K562 (cell line): ENCODE results near the gene SPTBN2. TPM values are rescaled to one million over a fixed set of nuclear protein-coding genes. Genes with fewer than 3 reads are reported as not detected.
A peak's percentile ranks its signal among the peaks of the same experiment; 100 is the strongest.

ENCODE experiments used
- CBX5 ChIP-seq: IDR thresholded peaks from 2 replicates; pipeline ENCODE4 v1.6.1; 2014; ENCODE audit warnings: low read depth, borderline replicate concordance
- DEAF1 ChIP-seq: fragments of 450-650 bp; formaldehyde crosslinking; IDR thresholded peaks from 2 replicates; pipeline ENCODE4 v1.4.0; 2020; ENCODE audit warnings: mild to moderate bottlenecking, moderate library complexity
- DLX4 ChIP-seq: fragments of 250-450 bp; sonication (Bioruptor Pico); IDR thresholded peaks from 2 replicates; pipeline ENCODE4 v1.6.1; 2021; ENCODE audit warnings: mild to moderate bottlenecking
- FOXJ3 ChIP-seq: sonication (generic); formaldehyde crosslinking; IDR thresholded peaks from 2 replicates; pipeline ENCODE4 v1.4.0; 2020; ENCODE audit warnings: mild to moderate bottlenecking, missing genetic modification reagents
- HOXB6 ChIP-seq: fragments of 250-450 bp; sonication (Bioruptor Pico); IDR thresholded peaks from 2 replicates; pipeline ENCODE4 v1.5.1; 2022; ENCODE audit warnings: mild to moderate bottlenecking, borderline replicate concordance
- KDM2B ChIP-seq: fragments of 250-450 bp; sonication (Bioruptor Pico); IDR thresholded peaks from 2 replicates; pipeline ENCODE4 v1.8.0; 2021; ENCODE audit warnings: mild to moderate bottlenecking, moderate library complexity
- MAFF ChIP-seq: IDR thresholded peaks from 2 replicates; pipeline ENCODE4 v1.6.1; 2012; ENCODE audit warnings: low read length, improper control_type of control experiment
- MCM5 ChIP-seq: fragments of 450-650 bp; IDR thresholded peaks from 2 replicates; pipeline ENCODE4 v1.6.1; 2016; ENCODE audit warnings: low read depth
- MED1 ChIP-seq: sonication (generic); formaldehyde crosslinking; IDR thresholded peaks from 2 replicates; pipeline ENCODE4 v1.8.1; 2023; ENCODE audit warnings: missing genetic modification reagents, borderline replicate concordance
- MNT ChIP-seq, 2 experiments: fragments of 450-650 bp; conservative IDR thresholded peaks; 2 replicates each; pipeline ENCODE4 v1.6.1; 2017; ENCODE audit warnings: mild to moderate bottlenecking in 2 of 2, moderate library complexity in 2 of 2
- NCOA2 ChIP-seq, 2 experiments: fragments of 450-650 bp; IDR thresholded peaks; 2 replicates each; pipeline ENCODE4 v1.6.1; 2018; ENCODE audit warnings: mild to moderate bottlenecking in 2 of 2, moderate library complexity in 1 of 2; ENCODE audit not compliant: partially characterized antibody in 2 of 2
- NFIX ChIP-seq: fragments of 250-450 bp; sonication (Bioruptor Pico); IDR thresholded peaks from 2 replicates; pipeline ENCODE4 v1.4.0; 2020; ENCODE audit warnings: low read depth, mild to moderate bottlenecking, moderate library complexity
- PHB ChIP-seq: fragments of 250-450 bp; sonication (Bioruptor Pico); IDR thresholded peaks from 2 replicates; pipeline ENCODE4 v1.5.0; 2021
- RERE ChIP-seq: sonication (generic); formaldehyde crosslinking; IDR thresholded peaks from 2 replicates; pipeline ENCODE4 v1.8.0; 2023; ENCODE audit warnings: missing genetic modification reagents, mild to moderate bottlenecking, borderline replicate concordance
- RFX1 ChIP-seq: fragments of 450-650 bp; IDR thresholded peaks from 2 replicates; pipeline ENCODE4 v1.6.1; 2016; ENCODE audit warnings: mild to moderate bottlenecking, moderate library complexity
- ZNF146 ChIP-seq: IDR thresholded peaks from one replicate; pipeline ENCODE4 v1.6.1; 2018; ENCODE audit warnings: missing compliant biosample characterization; ENCODE audit not compliant: unreplicated experiment
- ZNF23 ChIP-seq: fragments of 250-450 bp; sonication (Bioruptor Pico); IDR thresholded peaks from 2 replicates; pipeline ENCODE4 v1.4.0; 2020; ENCODE audit warnings: mild to moderate bottlenecking
- ZNF445 ChIP-seq: fragments of 250-450 bp; sonication (Bioruptor Pico); IDR thresholded peaks from 2 replicates; pipeline ENCODE4 v1.4.0; 2020; ENCODE audit warnings: low read depth, mild to moderate bottlenecking, moderate library complexity
- ZNF764 ChIP-seq: fragments of 250-450 bp; sonication (Bioruptor Pico); IDR thresholded peaks from 2 replicates; pipeline ENCODE4 v1.4.0; 2020; ENCODE audit warnings: low read depth, mild to moderate bottlenecking, moderate library complexity
- ZNF77 ChIP-seq: fragments of 250-450 bp; sonication (Bioruptor Pico); IDR thresholded peaks from 2 replicates; pipeline ENCODE4 v1.5.0; 2020
- ZNF780A ChIP-seq: fragments of 250-450 bp; sonication (Bioruptor Pico); IDR thresholded peaks from 2 replicates; pipeline ENCODE4 v1.5.0; 2021; ENCODE audit warnings: mild to moderate bottlenecking
- polyA plus RNA-seq, 8 experiments: library from polyadenylated mRNA; depleted of rRNA in 4 of 8; stranded (reverse) in 5 of 8; unstranded in 3 of 8; fragments of >200 nt; fragmentation: Nextera tagmentation in 2 of 8; fragmentation: Illumina TruSeq in 1 of 8; extraction: Ambion mirVana in 2 of 8; extraction: Trizol in 1 of 8; gene quantifications; 2 replicates each; pipeline versions ENCODE4 v1.2.1 to v1.2.3, GENCODE V29; 2011 to 2014; ENCODE audit warnings: inconsistent platforms in 1 of 8, missing spikeins in 1 of 8
- total RNA-seq, 7 experiments: library from RNA; depleted of rRNA in 6 of 7; stranded (reverse); fragments of >200 nt in 6 of 7; fragmentation: Illumina TruSeq in 2 of 7; extraction: Trizol in 2 of 7; gene quantifications; 2 replicates each; pipeline versions ENCODE4 v1.2.1 to v1.2.3, GENCODE V29; 2011 to 2021; ENCODE audit warnings: low replicate concordance in 1 of 7

SPTBN2 gene
- total and polyA plus RNA-seq, 9 of the 15 experiments (the other 6 are each of a cell fraction or from before 2014, with no cell fraction given), result 0.38 to 56.5 (median 19.7) TPM

GRCh38 chr11:66728693-66729385, at the start of gene SPTBN2 (continued):
- TF ChIP-seq MNT (conservative IDR thresholded peaks at IDR 0.05) (0 out of 4 replicates have a peak, but pooled peaks of 1 of the 2 experiments have one; percentile 29), KDM2B (CRISPR knock-in tag) (0 out of 2 replicates have a peak, but pooled peaks have one; percentile 3), MED1 (no peak), ZNF77 (no peak), ZNF764 (CRISPR knock-in tag) (no peak), HOXB6 (CRISPR knock-in tag) (no peak), DLX4 (CRISPR knock-in tag) (no peak), RERE (CRISPR knock-in tag) (no peak), ZNF23 (CRISPR knock-in tag) (no peak), CBX5 (no peak), FOXJ3 (CRISPR knock-in tag) (no peak), DEAF1 (CRISPR knock-in tag) (no peak), ZNF780A (CRISPR knock-in tag) (no peak), NFIX (no peak), MAFF (peak; percentile 15; the same call in 1 of the 2 replicates), ZNF146 (CRISPR knock-in tag) (no peak), ZNF445 (CRISPR knock-in tag) (no peak), NCOA2 (IDR thresholded peaks at IDR 0.05; ENCODE audit: partially characterized antibody in 2 of 2) (no peak), MCM5 (no peak), RFX1 (no peak), PHB (CRISPR knock-in tag) (no peak)
